GM18519 (cell line): ENCODE results near the gene CCSER2.
A peak's percentile ranks its signal among the peaks of the same experiment; 100 is the strongest.
"Not testable (repeated sequence)": the region's sequence is repeated elsewhere in the genome, so short reads cannot be mapped to it uniquely, and the experiment has no call there.

Experiments
- ATAC-seq: cut with Tn5 transposase; IDR thresholded peaks from one replicate; pipeline ENCODE4 v1.9.1; 2021; ENCODE audit warnings: mild to moderate bottlenecking, moderate library complexity; ENCODE audit not compliant: unreplicated experiment, low FRiP score

Gene CCSER2

DNA sequence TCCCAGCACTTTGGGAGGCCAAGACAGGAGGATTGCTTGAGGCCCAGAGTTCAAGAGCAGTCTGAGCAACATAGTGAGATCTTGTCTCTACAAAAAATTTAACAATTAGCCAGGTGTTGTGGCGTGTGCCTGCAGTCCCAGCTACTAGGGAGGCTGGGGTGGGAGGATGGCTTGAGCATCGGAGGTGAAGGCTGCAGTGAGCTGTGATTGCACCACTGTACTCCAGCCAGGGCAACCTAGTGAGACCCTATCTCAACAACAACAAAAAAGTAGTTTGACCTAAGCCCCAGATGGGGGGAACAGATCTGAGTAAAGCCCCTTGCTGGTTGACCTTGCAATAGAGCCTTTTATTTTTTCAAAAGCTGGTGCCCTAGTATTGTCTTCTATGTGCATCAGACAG lies 15.6 kb upstream of the CCSER2 start:
- no peak for ATAC-seq

DNA sequence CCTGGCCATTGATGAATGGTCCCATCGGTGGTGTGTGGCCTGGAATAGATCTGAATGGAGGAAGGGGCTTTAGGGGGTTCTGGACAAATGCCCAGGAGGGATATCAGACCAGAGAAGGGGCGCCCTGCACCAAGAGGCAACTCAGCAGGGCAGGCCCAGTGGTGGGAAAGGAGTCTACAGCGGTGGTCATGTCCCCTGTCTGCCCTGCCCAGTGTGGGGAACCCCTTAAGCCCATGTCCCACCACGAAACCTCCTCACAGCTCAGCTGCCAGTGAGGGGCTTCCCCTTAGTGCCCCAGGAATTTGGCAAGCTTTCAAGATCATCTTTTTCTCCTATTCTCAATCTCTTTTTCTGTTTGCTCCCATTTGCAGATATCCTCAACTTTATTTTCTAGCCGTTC lies 14.1 kb upstream of the CCSER2 start:
- ATAC-seq: no peak

DNA sequence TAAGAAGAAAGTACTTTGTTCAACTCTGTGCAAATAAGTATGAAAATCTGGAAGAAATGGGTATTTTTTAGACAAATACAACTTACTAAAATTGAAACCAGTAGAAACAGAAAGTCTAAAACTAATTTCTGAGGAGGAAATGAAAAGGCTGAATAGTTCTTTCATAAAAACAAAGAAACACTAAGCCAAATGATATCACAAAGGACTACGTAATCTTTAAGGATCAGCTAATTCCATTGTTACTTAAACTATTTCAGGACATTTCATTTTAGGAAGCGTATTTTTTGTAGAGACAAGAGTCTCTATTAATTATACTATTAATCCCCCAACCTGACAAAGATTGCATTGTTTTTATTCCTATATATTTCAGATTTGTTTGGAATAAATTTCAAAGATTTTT lies 11.2 kb upstream of the CCSER2 start:
- peak; percentile 82 for ATAC-seq

DNA sequence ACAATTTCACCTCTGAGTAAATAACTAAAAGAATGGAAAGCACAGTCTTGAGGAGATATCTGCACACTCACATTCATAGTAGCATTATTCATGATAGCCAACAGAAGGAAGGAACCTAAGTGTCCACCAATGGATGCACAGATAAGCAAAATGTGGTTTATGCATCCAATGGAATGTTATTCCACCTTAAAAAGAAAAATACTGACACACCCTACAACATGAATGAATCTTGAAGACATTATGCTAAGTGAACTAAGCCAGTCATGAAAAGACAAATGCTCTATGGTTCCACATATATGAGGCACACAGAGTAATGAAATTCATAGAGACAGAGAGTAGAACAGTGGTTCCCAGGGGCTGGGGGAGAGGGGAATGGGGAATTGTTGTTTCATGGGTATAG lies 6.5 kb upstream of the CCSER2 start:
- ATAC-seq: no peak

DNA sequence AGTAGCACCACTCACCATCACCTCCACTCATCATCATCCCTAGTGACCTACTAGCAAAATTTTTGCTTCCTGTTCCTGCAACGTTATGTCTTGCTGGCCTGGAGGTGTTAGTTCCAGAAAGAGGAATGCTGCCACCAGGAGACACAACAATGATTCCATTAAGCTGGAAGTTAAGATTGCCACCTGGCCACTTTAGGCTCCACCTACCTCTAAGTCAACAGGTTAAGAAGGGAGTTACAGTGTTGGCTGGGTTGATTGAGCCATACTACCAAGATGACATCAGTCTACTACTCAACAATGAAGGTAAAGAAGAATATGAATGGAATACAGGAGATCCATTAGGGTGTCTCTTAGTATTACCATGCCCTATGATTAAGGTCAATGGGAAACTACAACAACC lies 4.8 kb upstream of the CCSER2 start:
- ATAC-seq: not testable (repeated sequence)

DNA sequence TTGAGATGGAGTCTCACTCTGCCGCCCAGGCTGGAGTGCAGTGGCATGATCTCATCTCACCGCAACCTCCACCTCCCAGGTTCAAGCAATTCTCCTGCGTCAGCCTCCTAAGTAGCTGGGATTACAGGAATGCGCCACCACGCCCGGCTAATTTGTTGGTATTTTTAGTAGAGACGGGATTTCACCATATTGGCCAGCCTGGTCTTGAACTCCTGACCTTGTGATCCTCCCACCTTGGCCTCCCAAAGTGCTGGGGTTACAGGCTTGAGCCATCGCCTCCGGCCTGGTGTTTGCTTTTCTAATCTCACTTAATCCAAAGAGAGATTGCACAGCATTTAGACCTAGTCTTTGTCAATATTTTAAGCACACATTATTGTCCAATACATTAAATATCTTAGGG lies 1.4 kb upstream of the CCSER2 start:
- not testable (repeated sequence) for ATAC-seq

DNA sequence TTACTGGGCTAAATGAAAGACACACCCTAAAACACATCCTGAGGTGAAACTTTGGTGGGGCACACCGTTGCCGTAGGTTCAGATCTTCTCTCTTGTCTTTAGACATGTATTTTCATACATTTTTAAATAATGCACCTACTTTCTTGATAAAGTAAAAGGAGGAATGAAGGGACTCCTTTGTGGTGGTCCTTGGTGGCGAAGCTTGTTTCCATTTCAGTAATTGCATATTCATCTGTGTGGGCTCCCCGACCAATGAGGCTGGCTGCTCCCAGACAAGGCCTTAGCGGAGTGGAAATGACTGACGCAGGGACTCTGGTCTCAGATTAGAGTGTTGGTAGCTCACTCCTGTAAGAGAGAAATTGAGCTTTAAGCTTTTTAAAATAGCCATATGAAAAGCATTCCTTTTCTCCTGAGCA lies 815 bp downstream of the CCSER2 start:
- ATAC-seq: peak; percentile 21

DNA sequence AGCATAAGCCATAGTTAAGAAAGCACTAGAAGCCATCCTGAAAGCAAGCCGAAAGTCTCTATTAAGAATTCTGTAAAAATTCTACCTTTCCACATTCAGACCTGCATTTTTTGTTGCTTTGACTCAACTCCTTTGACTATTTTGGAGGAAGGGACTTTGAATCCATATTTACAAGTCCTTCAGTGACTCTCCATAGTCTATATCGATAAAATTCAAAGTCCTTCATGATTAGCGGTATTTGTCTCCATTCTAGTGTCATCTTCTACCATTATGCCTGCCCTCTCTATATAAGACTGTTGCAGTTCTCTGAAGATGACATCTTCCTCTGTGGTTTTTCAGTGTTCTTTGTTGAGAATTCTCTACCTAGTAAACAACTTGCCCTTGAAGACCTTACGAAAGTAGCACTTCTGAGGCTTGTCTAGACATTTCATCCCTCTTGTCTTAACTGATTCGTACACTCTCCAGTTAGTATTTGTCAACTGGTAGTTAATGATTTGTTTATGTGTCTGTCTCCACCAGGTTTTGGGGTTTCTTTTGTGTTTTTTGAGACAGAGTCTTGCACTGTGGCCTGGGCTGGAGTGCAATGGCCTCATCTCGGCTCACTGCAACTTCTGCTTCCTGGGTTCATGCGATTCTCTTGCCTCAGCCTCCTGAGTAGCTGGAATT lies 1.7 kb downstream of the CCSER2 start:
- ATAC-seq: peak; percentile 23

DNA sequence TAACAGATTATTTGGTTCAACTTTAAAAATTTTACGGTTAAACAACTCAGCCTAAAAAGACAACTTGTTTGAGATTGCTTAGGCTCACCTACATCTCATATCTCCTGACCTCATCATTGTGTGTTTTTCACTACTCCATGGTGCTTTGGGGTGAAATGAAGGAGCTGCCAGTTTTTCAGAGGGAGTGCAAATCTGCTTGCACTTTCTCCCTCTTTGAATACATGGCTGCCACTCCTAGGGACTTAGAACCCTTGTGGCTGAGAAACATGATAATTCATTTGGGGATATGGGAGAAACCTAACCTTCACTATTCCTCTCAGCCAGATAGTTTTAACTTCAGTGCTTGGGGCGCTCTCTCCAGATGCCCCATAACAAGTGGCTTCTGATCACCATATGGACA lies 2.7 kb downstream of the CCSER2 start:
- ATAC-seq: no peak

DNA sequence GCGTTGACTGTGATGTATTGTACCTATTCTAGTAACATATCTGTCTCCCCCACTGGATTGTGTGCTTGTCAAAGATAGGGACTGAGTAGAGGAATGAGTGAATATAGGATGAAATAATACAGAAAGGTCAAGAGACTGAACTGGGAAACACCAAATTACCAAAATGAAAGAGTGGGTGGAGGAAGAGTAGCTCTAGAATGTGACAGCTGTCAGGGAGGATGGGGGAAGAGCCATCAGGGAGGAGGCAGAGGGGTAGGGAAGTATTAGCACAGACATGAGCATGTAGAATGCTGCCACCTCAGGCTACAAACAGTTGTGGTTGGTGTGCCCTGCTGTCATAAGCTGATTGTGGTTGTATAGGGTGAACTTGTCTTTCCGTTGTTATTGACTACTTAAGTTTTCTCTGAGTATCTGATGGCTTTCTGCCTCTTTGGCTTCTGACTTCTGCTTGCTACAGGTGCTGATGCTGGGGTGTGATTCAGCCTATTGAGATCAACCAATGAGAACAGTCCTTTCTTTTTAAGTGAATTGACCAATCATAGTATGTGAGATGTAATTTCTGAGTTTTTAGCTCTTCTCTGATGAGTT lies 5.6 kb downstream of the CCSER2 start:
- peak; percentile 59 for ATAC-seq

DNA sequence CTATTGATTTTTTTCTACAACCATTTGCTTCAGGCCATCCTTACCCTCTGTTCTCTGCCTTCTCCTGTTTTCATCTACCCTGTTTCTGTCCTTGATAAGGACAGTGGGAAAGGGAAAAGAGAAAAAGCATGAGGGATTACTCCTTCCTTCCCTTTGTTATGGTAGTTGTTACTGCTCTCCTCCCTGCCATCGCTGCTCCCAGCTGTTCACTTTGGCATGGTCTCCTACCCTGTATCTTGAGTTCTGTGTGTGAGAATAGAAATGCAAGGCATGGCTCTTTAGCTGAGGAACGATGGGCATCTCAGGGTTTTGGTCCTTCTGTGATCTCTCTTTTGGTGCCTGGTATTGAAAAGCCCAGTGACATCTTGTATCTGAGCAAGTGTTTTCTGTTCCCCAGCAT lies 6.4 kb downstream of the CCSER2 start:
- ATAC-seq: no peak

DNA sequence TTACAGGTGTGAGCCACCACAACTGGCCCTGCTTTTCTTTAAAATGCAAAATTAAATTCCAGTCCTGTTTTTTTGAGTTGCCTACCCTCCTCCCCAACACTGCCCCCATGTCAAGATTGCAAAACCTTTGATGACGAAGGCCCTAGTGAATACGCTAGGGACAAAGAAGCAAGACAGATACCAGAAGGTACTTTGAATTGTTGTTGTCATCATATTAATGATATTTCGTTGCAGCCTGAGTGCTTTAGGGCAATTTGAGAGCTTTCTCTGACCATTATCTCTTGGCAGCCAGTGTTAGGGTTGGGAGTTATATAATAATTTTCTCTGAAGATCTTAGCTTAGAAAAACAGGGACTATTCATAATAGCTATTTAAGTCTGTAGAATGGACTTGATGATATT lies 7.1 kb downstream of the CCSER2 start:
- ATAC-seq: no peak

DNA sequence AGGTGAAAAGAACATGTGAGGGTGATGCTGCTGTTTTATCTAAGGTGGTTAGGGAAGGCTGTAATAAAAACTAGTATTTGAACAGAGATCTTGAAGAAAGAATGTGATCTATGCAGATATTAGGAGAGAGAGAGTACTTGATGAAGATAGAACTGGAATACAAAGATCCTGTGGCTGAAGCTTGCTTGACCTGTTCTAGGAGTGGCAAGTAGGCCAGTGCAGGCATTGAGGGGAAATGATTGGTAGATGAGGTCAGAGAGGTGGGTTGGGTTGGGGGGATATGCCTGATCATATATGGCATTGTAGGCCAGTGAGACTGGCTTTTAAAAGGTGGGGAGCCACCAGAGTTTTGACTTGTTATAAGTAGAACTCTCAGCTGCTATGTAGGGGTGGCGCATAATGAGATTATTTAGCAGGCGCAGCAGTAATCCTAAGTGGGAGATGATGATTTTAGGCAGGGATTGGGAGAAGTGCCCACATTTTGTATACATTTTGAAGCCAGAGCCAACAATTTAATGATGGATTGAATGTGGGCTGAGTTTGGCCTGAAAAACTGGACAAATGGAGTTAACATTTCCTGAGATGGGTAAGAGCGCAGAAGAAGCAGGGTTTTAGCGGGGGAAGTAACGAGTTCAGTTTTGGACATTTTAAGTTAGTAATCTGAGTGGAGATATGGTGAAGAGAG lies 8.2 kb downstream of the CCSER2 start:
- no peak for ATAC-seq

DNA sequence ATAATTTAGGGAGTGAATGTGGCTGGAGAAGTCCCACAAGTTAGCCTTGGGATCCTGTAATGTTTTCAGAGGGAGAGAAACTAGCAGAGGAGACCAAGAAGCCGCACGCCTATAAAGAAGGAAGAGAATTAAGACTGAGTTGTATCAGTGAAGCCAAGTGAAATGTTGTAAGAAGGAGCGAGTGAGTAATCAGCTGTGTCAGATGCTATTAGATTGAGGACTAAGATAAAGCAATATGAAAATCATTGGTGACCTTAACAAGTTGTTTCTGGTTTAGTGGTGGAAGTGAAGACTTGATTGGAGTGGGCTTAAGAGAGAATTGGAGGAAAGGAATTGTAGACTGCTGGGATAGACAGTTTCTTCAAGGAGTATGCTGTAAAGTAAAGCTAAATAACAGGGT lies 8.8 kb downstream of the CCSER2 start:
- no peak for ATAC-seq

DNA sequence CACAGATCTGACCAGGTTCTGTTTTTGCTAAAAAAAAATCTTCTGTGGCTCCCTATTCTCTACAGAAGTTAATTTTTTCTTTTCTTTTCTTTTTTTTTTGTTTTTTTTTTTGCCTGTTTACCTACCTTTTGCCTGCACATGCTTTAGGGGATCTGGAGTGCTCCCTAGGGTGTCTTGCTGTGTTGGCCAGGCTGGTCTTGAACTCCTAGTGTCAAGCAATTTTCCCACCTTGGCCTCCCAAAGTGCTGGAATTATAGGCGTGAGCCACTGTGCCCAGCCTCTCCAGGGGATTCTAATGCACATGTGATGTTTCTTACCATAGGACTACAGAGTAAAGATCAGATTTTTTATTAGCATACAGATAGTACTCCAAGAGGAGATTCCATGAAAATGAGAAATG lies 10.6 kb downstream of the CCSER2 start:
- no peak for ATAC-seq

DNA sequence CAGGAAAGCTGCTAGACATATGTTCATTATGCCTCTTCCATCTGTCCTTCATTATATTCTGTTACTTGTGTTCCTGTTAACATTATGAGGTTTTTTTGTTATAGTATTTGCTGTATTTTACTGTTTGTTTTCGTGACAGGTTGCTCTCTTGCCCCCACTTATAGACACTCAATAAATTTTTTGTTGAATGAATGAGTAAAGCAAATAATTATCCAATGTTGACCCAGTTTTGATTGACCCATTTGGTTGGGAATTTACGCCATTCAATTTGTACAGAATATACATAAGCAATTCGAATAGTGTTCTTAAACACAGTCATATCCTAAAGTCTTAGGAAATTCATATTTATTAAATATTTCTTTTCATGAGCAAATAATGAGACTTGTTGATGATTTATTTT lies 11.8 kb downstream of the CCSER2 start:
- ATAC-seq: no peak

DNA sequence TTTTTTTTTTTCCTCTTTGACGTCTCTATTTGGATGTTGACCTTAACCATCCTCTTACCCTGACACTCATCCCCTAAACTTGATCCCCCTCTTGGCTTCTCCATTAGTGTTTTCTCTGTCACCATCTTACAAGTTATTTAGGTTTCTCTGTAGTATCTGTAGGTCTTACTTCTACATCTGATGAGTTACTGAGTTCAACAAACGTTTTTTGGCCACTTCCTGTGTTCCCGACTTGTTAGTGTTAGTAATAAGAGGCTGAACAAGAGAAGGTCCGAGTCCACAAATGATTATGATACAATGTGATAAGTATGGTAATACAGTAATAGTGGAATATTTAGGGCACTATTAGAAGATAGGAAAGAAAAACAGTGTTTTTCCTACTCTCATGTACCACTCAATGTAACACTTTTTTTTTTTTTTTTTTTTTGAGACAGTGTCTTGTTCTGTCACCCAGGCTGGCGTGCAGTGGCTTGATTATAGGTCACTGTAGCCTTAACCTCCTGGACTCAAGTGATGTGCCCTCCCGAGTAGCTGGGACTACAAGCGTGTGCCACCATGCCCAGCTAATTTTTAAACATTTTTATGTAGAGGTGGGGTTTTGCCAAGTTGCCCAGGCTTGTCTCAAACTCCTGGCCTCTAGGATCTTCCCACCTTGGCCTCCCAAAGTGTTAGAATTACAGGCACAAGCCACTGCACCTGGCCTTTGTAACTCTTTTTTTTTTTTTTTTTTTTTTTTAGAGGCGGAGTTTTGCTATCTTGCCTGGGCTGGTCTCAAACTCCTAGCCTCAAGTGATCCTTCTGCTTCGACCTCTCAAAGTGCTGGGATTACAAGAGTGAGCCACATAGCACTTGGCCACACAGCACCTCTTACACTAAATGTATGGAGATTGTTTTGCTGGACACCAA lies 12.5 kb downstream of the CCSER2 start:
- ATAC-seq: no peak

DNA sequence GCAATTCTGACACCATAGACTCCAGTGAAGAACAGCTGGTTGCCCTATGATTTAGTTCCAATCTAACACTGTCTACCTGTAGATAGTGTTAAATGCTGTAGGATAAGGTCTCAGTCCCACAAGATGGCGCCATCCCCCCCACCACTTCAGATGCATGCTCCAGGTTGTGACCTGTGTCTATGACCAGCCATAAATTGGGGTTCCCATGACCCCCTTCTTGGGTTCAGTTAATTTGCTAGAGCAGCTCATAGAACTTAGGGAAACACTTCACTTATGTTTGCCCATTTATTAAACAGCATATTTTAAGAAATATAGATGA lies 13.1 kb downstream of the CCSER2 start:
- no peak for ATAC-seq

DNA sequence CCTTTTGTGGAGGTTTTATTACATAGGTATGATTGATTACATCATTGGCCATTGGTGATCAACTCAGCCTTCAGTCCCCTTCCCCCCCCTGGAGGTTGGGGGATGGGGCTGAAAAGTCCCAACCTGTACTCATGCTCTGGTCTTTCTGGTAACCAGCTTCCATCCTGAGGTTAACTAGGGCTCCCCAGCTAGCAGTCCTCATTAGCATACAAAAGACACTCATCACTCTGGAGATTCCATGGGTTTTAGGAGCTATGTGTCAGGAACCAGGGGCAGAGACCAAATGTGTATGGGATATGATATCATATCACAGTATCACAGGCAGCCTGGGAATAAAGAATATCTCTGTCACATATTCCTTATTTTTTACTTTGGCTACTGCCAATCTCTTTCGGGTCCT lies 13.6 kb downstream of the CCSER2 start:
- ATAC-seq: no peak

DNA sequence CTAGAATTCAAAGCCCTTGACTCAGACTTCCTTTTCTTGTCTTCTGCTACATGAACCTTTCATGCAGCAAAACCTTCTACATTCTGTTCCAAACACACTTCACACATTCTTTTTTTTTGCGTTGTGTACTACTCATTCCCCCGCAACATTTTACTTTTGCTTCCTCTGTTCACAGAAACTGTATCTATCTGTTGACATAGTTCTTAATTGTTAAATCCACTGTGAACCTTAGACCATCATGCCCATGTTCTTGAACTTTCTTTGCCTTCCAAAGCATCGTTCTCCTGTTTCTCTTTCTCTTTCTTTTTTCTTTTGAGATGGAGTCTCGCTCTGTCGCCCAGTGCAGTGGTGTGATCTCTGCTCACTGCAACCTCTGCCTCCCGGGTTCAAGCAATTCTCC lies 14.2 kb downstream of the CCSER2 start:
- no peak for ATAC-seq

DNA sequence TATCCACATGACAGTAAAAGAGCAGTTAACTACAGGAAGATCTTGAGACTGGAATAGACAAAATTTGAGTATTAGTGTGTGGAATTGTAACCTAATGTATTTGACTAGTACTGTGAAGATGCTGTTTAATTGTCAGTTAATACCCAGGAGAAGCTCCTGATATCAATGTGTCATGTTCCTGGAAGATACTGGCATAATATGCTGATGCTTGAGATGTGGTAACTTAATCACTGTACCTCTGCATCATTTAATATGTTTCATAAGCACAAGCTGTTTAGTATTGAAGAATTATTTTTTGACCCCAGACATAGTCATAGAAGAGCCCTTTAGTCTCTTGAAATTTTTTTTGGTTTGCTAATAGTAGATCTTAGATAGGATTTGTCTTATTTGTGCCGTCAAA lies 15.4 kb downstream of the CCSER2 start:
- ATAC-seq: no peak
